GM18502 (cell line): Measurements from ENCODE around the gene NHSL1.
"Not testable (repeated sequence)": the region's sequence is repeated elsewhere in the genome, so short reads cannot be mapped to it uniquely, and the experiment has no call there.

Source experiments
- ATAC-seq: cut with Tn5 transposase; IDR thresholded peaks from one replicate; pipeline ENCODE4 v1.9.1; 2021; ENCODE audit warnings: mild to moderate bottlenecking; ENCODE audit not compliant: unreplicated experiment, poor library complexity

NHSL1 gene

DNA sequence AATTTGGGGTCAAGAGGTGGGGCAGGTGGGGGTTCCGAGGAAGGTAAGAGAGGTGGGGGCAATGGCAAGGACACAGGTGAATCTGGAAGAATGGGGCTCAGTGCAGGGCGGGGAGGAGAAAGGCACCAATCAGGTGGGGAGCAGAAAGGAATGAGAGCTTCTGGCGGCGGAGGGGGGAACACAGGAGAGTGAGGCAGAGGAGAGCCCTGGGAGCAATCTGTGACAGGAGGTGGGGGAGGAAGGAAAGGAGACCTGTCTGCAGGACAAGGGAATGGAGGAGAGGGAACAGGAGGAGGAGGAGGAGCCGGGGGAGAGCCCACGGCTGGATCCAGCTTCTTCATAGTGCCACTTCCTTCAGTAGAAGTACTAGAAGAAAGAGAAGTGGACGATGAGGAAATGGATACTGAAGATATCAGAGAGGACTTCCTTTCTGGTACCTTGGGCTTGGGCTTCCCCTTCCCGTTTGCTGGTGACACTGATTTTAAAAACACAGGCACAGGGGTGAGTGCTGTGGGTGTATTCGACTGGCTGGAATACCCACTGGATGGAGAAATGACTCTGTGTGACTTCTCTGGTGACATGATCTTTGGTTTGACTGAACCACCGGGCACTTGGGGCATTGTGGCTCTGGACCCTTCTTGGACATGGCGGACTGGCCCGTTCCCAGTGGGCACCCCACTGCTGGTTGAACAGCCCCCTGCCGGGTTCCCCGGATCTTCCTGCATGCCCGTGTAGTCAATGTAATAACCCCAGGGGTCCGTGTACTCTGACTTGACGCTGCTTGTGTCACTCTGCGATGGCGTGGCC lies 67.8 kb downstream of the NHSL1 start:
- ATAC-seq: no peak

DNA sequence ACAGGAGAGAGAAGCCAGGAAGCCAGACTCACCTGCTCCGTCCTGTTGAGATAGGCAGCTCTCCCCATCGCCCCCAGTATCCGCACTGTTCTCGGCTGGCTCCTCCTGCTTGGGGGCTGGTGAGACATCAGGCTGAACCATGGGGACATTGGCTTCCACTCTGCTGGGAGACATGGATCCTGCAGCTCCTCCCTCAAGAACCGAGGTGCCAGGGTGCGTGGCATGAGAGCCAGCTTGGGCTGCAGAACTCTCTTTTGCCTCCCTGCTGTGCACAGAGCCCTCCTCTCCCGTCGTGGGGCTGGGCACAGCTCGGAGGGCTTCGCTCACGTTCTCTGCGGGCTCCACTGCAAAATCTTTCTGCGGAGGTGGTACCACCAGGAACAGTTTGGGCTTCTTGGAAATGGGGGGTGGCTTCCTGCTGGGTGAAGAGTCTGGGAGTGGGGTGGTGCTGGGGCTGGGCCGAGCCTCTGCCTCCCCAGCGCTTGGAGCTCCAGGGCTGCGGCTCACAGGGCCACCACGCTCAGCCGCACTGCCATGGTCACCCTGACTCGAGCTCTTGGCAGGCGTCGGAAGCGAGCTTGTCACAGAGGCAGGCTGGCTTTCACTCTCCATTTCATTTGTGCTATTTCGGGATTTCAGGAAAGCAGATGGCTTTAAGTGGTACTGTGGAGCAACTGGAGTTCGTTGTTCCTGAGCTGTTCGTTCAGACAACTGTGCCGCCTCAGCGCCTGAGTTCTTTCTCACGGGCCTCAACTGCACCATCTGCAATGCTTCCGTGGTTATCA lies 68.7 kb downstream of the NHSL1 start:
- no peak for ATAC-seq

DNA sequence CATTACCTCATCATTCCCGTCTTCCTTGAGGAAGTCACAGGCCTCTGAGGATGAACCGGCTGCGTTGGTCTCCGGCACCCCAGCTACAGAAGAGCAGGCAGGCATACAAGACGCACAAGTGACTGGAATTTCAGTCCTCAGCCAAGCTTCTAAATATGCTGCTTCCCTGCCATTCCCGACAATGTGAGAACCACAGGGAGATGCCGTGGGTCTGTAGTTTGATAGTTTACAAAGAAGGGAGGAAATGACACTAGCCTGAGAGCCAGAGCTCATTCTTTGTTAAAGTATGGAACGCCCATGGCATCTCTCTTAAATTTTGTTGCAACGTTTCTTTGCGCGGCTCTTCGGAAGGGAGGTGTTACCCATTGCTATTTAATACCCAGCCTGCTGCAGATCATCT lies 69.5 kb downstream of the NHSL1 start:
- no peak for ATAC-seq

DNA sequence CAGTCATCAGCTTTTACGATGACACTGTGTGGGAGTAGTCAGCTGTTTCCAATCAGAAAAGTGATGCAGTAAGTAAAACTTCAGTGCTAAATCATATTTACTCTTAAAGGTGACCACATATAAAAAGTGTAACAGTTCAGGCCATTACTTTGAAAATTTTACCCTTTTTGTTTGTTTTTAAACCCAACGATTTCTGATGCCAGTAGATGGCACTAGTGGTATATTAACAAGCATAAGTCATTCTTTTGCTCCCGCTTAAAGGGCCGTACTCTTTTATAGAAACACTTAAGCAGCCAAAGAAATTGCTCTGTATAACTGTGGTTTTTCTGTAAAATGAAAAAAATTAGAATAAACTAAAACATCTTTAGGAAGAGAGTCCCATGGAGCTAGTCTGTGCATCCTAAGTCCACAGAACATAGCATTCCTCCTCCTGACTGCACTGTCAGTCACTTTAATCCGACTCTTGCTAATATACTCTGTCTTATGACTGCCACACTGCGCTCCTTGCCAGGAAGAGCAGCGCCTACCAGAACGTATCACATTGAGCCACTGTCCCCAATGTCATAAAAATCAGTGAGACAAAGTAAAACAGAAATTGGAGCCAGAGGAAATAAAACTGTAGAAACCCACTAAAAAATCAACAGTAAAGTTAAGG lies 70.2 kb downstream of the NHSL1 start:
- ATAC-seq: no peak

DNA sequence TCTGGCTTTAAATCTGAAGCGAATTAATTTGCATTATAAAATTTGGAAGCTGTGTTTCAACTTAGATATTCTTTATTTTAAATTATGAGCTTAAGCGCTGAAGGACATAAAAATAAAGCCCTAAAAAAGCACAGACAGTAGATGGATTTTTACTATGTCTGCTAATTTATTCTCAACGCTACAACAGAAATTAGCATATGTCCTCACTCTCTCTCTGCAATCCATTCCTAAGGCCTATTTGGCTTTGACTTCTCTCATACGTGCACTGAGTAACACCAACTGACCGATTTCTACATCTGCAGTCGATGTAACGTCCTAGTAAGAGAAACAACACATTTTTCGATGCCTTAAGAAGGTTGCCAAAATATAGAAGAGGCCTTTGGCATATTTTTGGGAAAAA lies 71.6 kb downstream of the NHSL1 start:
- no peak for ATAC-seq

GRCh38 chr6:138426500-138427123 lies 72.7 kb downstream of the NHSL1 start:
- ATAC-seq: no peak

DNA sequence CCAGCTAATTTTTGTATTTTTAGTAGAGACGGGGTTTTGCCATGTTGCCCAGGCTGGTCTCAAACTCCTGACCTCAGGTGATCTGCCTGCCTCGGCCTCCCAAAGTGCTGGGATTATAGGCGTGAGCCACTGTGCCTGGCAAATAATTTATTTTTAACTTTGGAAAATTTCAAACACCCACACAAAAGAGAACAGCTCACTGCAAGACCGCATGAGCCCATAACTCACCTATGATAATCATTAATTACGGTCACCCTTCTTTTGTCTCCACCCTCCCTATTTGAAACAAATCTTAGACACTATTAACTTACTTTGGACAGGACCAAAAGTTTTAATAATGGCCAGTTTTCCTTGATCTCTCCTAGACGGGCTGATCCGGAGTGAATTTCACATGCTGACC lies 74.0 kb downstream of the NHSL1 start:
- not testable (repeated sequence) for ATAC-seq

DNA sequence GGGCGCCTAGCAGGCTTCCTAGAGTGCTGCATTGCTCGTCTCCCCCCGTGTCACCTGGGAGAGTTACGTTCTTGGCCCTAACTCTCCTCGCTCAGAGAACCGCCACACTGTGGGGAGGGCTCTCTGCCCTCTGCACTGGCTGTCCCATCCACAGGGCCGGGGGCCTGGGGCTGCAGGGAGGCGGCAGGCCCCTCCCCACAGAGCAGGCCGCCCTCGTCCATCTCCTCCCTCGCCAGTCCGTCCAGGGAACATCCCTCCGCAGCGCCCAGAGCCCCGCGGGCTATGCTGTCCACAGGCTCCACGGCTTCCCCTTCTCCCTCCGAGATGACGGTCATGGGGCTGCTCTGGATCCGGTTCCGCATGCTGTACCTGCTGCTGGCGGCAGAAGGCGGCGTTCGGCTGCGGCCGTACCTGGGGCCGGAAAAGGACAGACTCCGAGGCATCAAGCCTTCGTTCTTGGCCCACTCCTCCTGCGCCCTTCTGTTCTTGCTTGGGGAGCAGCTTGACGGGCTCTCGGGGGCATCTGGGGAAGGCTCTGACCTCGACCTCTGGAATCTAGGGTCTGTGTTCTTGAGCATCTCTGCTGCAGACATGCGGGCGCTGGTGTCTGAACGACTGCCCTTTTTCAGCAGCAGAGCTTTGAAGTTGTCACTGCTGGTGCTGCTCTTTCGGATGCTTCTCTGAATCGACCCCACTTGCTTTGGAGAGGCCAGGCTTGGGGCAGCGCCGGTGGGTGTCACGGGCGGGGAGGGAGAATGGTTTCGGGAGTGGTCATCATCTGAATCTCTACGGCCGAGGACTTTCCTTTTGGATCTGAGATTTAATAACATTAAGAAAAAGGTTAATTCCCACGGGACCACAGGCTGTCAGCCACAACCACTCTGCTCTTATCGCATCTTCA lies 75.0 kb downstream of the NHSL1 start:
- no peak for ATAC-seq

DNA sequence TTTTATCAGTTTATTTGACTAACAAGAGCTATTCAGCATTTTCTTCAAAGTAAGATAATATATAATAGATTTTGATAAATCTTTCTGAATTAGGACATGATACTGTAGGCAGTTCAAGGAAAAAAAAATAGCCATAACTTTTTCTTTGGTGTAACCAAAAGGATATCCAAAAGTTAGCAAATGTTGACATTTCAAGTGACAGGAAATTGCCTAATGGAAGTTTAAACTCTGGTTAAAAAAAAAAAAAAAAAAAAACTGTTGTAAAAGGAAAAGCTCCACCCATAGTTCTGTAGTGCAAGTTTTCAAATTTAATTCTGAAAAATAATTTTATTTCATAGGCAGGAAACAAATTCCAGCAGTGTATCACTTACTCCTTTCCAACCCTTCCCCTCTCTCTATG lies 76.4 kb downstream of the NHSL1 start:
- ATAC-seq: no peak

DNA sequence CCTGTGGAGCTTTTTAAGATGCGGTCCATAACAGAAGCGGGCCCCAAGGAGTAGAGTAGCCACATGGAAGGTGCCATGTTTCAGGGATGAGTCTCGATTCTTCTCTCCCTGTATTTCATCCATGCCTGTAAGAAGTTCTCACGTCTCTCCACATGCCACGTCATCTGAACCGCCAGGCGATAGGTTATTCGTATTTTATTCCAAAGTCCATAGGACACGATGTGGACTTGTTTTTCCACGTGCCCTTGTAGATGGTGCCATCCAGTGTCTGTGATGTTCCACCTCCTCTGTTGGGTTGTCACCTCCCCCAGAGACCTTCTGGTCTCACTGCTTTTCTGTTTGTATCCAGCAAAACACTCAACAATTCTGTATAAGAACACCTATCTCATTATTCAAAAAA lies 77.7 kb downstream of the NHSL1 start:
- ATAC-seq: no peak

DNA sequence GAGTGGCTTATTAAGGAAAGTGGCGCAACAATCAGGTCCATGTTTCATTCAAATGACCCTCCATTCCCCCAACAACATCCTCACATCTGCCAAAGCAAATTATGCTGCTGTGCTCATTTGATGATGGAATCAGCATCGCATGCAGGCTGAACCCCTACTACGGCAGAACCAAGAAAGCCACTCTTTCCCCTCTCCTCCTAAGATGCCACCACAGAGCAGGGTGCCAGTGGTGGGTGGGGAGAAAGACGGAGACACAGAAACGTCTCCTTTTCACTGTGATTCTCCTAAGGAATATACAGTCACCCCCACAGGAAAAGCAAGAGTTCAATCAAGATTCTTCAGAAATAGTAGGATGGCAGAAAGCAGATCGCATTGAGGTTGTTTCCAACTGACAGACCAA lies 78.2 kb downstream of the NHSL1 start:
- ATAC-seq: no peak

GRCh38 chr6:138420356-138420755 lies 78.9 kb downstream of the NHSL1 start:
- no peak for ATAC-seq

- no peak for ATAC-seq
These were observed 79.5 kb downstream of the NHSL1 start for GRCh38 chr6:138419766-138420165.

DNA sequence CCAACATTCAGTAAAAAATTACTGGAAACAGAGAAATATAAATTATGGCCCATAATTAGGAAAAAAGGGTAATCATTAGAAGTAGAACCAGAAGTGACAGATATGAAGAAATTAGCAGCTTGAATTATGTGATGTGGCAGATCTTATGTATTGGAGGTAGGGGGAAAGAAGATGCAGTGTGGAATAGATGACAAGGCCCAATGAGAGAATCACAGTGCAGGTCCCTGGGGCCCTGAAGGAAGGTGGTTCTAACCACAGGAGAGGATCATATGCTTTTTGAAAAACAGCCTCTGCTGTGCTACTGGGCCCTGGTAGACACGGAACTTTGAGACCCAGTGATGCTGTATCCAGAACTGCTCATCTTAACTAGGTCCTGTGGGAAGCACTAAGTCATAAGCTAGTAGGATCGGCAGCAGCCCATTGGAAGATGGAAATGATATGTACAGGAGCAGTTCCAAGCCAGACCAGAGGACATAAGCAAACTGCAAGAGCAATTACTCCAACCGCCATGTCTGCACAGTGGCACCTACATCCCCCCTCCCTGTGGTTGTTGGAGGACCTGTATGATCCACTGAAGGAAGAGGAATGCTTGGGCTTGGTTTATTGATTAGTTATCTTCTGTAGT lies 81.1 kb downstream of the NHSL1 start:
- no peak for ATAC-seq

GRCh38 chr6:138417493-138418117 lies 81.7 kb downstream of the NHSL1 start:
- ATAC-seq: no peak

- ATAC-seq: no peak
These were observed 83.1 kb downstream of the NHSL1 start for GRCh38 chr6:138416206-138416605.

GRCh38 chr6:138415125-138415524 lies 84.2 kb downstream of the NHSL1 start:
- no peak for ATAC-seq

DNA sequence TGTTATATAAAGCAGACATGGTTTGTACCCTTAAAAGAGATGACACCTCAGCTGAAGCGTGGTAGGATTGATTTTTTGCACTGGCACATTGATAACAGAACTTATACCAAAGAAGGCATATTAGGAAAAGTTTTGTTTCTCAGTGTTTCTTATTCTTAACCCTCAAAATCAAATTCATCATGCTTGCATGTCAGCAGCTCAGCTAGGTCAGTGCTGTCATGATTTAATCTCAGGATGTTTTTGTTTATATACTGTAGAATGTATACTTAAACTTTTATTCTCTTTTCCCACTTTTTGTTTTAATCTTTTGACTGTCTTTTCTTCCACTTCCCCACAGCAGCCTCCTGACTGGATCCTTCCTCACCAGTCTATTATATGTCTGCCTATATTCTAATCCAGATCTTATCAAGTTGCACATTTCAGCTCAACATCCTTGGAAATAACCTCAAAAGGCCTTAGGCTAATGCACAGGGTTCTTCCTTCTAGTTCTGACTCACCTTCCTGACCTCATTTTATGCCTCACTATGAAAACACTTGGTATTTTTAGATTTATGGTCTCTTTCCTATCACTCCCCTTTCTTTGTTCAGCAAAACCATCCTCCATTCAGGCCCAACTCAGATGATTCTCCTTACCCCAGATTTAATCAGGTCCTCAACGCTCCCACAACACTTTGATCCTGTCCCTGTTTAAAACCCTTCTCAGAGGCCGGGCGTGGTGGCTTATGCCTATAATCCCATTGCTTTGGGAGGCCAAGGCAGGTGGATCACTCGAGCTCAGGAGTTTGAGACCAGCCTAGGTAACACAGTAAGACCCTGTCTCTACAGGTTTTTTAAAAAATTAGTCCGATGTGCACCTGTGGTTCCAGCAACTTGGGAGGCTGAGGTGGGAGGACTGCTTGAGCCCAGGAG lies 88.1 kb downstream of the NHSL1 start:
- ATAC-seq: peak; percentile 81
